ENCODE results near the gene RHBDL1. TPM values are rescaled to one million over a fixed set of nuclear protein-coding genes. Genes with fewer than 3 reads are reported as not detected.

Gene RHBDL1
- total and polyA plus RNA-seq, 9 of the 15 experiments (the other 6 are each of a cell fraction or from before 2014, with no cell fraction given): 0.03 to 5.6 (median 1.3) TPM; not detected in 1

- TF ChIP-seq MBD1 (CRISPR knock-in tag; IDR thresholded peaks at IDR 0.05) (no peak), GABPA (tag; conservative IDR thresholded peaks at IDR 0.05; ENCODE audit: low read depth) (peak; percentile 62), ZNF395 (CRISPR knock-in tag; IDR thresholded peaks at IDR 0.05) (peak; percentile 59; the same call in 1 of the 2 replicates), NR2C2 (CRISPR knock-in tag; IDR thresholded peaks at IDR 0.05) (no peak), NR2C2 (tag; IDR thresholded peaks at IDR 0.05) (peak; percentile 86), EZH2 (IDR thresholded peaks at IDR 0.05; ENCODE audit: borderline replicate concordance, low read depth, low read length) (no peak), C11orf30 (IDR thresholded peaks at IDR 0.05; ENCODE audit: low read depth) (no peak), ZNF639 (CRISPR knock-in tag; conservative IDR thresholded peaks at IDR 0.05 in 1 of 2, IDR thresholded peaks at IDR 0.05 in 1 of 2) (peak in 1 of 2 experiments; percentile 71; a peak in 1 of 4 replicates), ZNF592 (IDR thresholded peaks at IDR 0.05) (peak; percentile 86), GABPB2 (CRISPR knock-in tag; conservative IDR thresholded peaks at IDR 0.05) (no peak)
These were observed 33.1 kb upstream of the RHBDL1 start (continued) for GRCh38 chr16:642189-643049.

Measured in K562 (cell line).